ENCODE data around the gene CST3.
"Not testable (repeated sequence)": the region's sequence is repeated elsewhere in the genome, so short reads cannot be mapped to it uniquely, and the experiment has no call there.

The CST3 gene

GRCh38 chr20:23637282-23638221 is at the start of gene CST3:
Gene CST3, minus strand, starts transcription at chr20:23637955. Its CDS starts 93 bp downstream, at chr20:23637862.
- Histone ChIP-seq H3K27ac (ENCODE audit: low read length) (no peak within 1 kb of the TSS), H3K36me3 (ENCODE audit: control insufficient read depth, insufficient read depth, low read length) (no peaks in the 10 kb centered on the region; the same call in 1 of the 2 replicates), H3K4me3 (ENCODE audit: low read length) (peak within 1 kb of the TSS; percentile 72), H3K27me3 (ENCODE audit: control insufficient read depth, insufficient read depth, low read length) (no peaks in the 10 kb centered on the region), H3K4me1 (ENCODE audit: control insufficient read depth, insufficient read depth, low read length) (peaks cover 2% of the 10 kb centered on the region; the same call in 1 of the 2 replicates), H3K9me3 (ENCODE audit: control insufficient read depth, insufficient read depth, low read length) (no peaks in the 10 kb centered on the region)
- no CpG with 5 or more reads among the region's 92 CpGs for WGBS (ENCODE audit: insufficient coverage, insufficient read length)
- DNase-seq (ENCODE audit: low read depth, low spot score): no peak

GRCh38 chr20:23686046-23686750 is 48.4 kb upstream of the CST3 start:
- no peak for DNase-seq (ENCODE audit: low read depth, low spot score)
- no peaks in the 10 kb centered on the region for H3K27me3 ChIP-seq (ENCODE audit: control insufficient read depth, insufficient read depth, low read length)
- H3K27ac ChIP-seq (ENCODE audit: low read length): no peak overlapping the region
- no peaks in the 10 kb centered on the region for H3K9me3 ChIP-seq (ENCODE audit: control insufficient read depth, insufficient read depth, low read length)
- H3K4me1 ChIP-seq (ENCODE audit: control insufficient read depth, insufficient read depth, low read length): no peaks in the 10 kb centered on the region
- WGBS (ENCODE audit: insufficient coverage, insufficient read length): no CpG with 5 or more reads among the region's 4 CpGs
- no peaks in the 10 kb centered on the region for H3K36me3 ChIP-seq (ENCODE audit: control insufficient read depth, insufficient read depth, low read length)
- no peak overlapping the region for H3K4me3 ChIP-seq (ENCODE audit: low read length)

- not testable (repeated sequence) for H3K4me3 ChIP-seq (ENCODE audit: low read length); H3K36me3 ChIP-seq (ENCODE audit: control insufficient read depth, insufficient read depth, low read length); H3K4me1 ChIP-seq (ENCODE audit: control insufficient read depth, insufficient read depth, low read length); H3K9me3 ChIP-seq (ENCODE audit: control insufficient read depth, insufficient read depth, low read length); H3K27ac ChIP-seq (ENCODE audit: low read length); DNase-seq (ENCODE audit: low read depth, low spot score); H3K27me3 ChIP-seq (ENCODE audit: control insufficient read depth, insufficient read depth, low read length)
- no CpG with 5 or more reads among the region's 4 CpGs for WGBS (ENCODE audit: insufficient coverage, insufficient read length)
These were observed 47.8 kb upstream of the CST3 start for GRCh38 chr20:23685529-23685896.

GRCh38 chr20:23684261-23684660 is 46.5 kb upstream of the CST3 start:
- no peaks in the 10 kb centered on the region for H3K4me1 ChIP-seq (ENCODE audit: control insufficient read depth, insufficient read depth, low read length)
- no peaks in the 10 kb centered on the region for H3K9me3 ChIP-seq (ENCODE audit: control insufficient read depth, insufficient read depth, low read length)
- no CpG with 5 or more reads among the region's 6 CpGs for WGBS (ENCODE audit: insufficient coverage, insufficient read length)
- no peaks in the 10 kb centered on the region for H3K27me3 ChIP-seq (ENCODE audit: control insufficient read depth, insufficient read depth, low read length)
- no peaks in the 10 kb centered on the region for H3K36me3 ChIP-seq (ENCODE audit: control insufficient read depth, insufficient read depth, low read length)
- H3K4me3 ChIP-seq (ENCODE audit: low read length): no peak overlapping the region
- DNase-seq (ENCODE audit: low read depth, low spot score): no peak
- H3K27ac ChIP-seq (ENCODE audit: low read length): no peak overlapping the region

GRCh38 chr20:23683807-23684206 is 46.1 kb upstream of the CST3 start:
- H3K4me1 ChIP-seq (ENCODE audit: control insufficient read depth, insufficient read depth, low read length): no peaks in the 10 kb centered on the region
- no peaks in the 10 kb centered on the region for H3K9me3 ChIP-seq (ENCODE audit: control insufficient read depth, insufficient read depth, low read length)
- no peak overlapping the region for H3K27ac ChIP-seq (ENCODE audit: low read length)
- no peaks in the 10 kb centered on the region for H3K36me3 ChIP-seq (ENCODE audit: control insufficient read depth, insufficient read depth, low read length)
- no peak for DNase-seq (ENCODE audit: low read depth, low spot score)
- H3K27me3 ChIP-seq (ENCODE audit: control insufficient read depth, insufficient read depth, low read length): no peaks in the 10 kb centered on the region
- H3K4me3 ChIP-seq (ENCODE audit: low read length): no peak overlapping the region
- WGBS (ENCODE audit: insufficient coverage, insufficient read length): no CpG with 5 or more reads among the region's 2 CpGs

GRCh38 chr20:23683281-23683680 is 45.5 kb upstream of the CST3 start:
- no peaks in the 10 kb centered on the region for H3K9me3 ChIP-seq (ENCODE audit: control insufficient read depth, insufficient read depth, low read length)
- H3K36me3 ChIP-seq (ENCODE audit: control insufficient read depth, insufficient read depth, low read length): no peaks in the 10 kb centered on the region
- H3K27me3 ChIP-seq (ENCODE audit: control insufficient read depth, insufficient read depth, low read length): no peaks in the 10 kb centered on the region
- no CpG with 5 or more reads among the region's 2 CpGs for WGBS (ENCODE audit: insufficient coverage, insufficient read length)
- DNase-seq (ENCODE audit: low read depth, low spot score): no peak
- H3K27ac ChIP-seq (ENCODE audit: low read length): no peak overlapping the region
- no peaks in the 10 kb centered on the region for H3K4me1 ChIP-seq (ENCODE audit: control insufficient read depth, insufficient read depth, low read length)
- H3K4me3 ChIP-seq (ENCODE audit: low read length): no peak overlapping the region

- Histone ChIP-seq H3K4me3 (ENCODE audit: low read length) (no peak overlapping the region), H3K36me3 (ENCODE audit: control insufficient read depth, insufficient read depth, low read length) (no peaks in the 10 kb centered on the region), H3K4me1 (ENCODE audit: control insufficient read depth, insufficient read depth, low read length) (no peaks in the 10 kb centered on the region), H3K27ac (ENCODE audit: low read length) (no peak overlapping the region), H3K9me3 (ENCODE audit: control insufficient read depth, insufficient read depth, low read length) (no peaks in the 10 kb centered on the region), H3K27me3 (ENCODE audit: control insufficient read depth, insufficient read depth, low read length) (no peaks in the 10 kb centered on the region)
- DNase-seq (ENCODE audit: low read depth, low spot score): no peak
These were observed 42.4 kb upstream of the CST3 start for GRCh38 chr20:23680146-23680545.

- H3K4me3 ChIP-seq (ENCODE audit: low read length): no peak overlapping the region
- no peak for DNase-seq (ENCODE audit: low read depth, low spot score)
- no peaks in the 10 kb centered on the region for H3K27me3 ChIP-seq (ENCODE audit: control insufficient read depth, insufficient read depth, low read length)
- H3K27ac ChIP-seq (ENCODE audit: low read length): no peak overlapping the region
- H3K4me1 ChIP-seq (ENCODE audit: control insufficient read depth, insufficient read depth, low read length): no peaks in the 10 kb centered on the region
- no peaks in the 10 kb centered on the region for H3K9me3 ChIP-seq (ENCODE audit: control insufficient read depth, insufficient read depth, low read length)
- H3K36me3 ChIP-seq (ENCODE audit: control insufficient read depth, insufficient read depth, low read length): no peaks in the 10 kb centered on the region
- no CpG with 5 or more reads among the region's 7 CpGs for WGBS (ENCODE audit: insufficient coverage, insufficient read length)
These were observed 41.7 kb upstream of the CST3 start for GRCh38 chr20:23679133-23680092.

- Histone ChIP-seq H3K4me1 (ENCODE audit: control insufficient read depth, insufficient read depth, low read length) (no peaks in the 10 kb centered on the region), H3K4me3 (ENCODE audit: low read length) (no peak overlapping the region), H3K9me3 (ENCODE audit: control insufficient read depth, insufficient read depth, low read length) (no peaks in the 10 kb centered on the region), H3K27me3 (ENCODE audit: control insufficient read depth, insufficient read depth, low read length) (no peaks in the 10 kb centered on the region), H3K27ac (ENCODE audit: low read length) (no peak overlapping the region), H3K36me3 (ENCODE audit: control insufficient read depth, insufficient read depth, low read length) (no peaks in the 10 kb centered on the region)
- no peak for DNase-seq (ENCODE audit: low read depth, low spot score)
- WGBS (ENCODE audit: insufficient coverage, insufficient read length): no CpG with 5 or more reads among the region's 1 CpG
These were observed 35.5 kb upstream of the CST3 start for GRCh38 chr20:23673209-23673608.

- Histone ChIP-seq H3K27me3 (ENCODE audit: control insufficient read depth, insufficient read depth, low read length) (no peaks in the 10 kb centered on the region), H3K36me3 (ENCODE audit: control insufficient read depth, insufficient read depth, low read length) (no peaks in the 10 kb centered on the region), H3K27ac (ENCODE audit: low read length) (no peak overlapping the region), H3K4me3 (ENCODE audit: low read length) (no peak overlapping the region), H3K9me3 (ENCODE audit: control insufficient read depth, insufficient read depth, low read length) (no peaks in the 10 kb centered on the region), H3K4me1 (ENCODE audit: control insufficient read depth, insufficient read depth, low read length) (no peaks in the 10 kb centered on the region)
- WGBS (ENCODE audit: insufficient coverage, insufficient read length): no CpG with 5 or more reads among the region's 1 CpG
- DNase-seq (ENCODE audit: low read depth, low spot score): no peak
These were observed 34.4 kb upstream of the CST3 start for GRCh38 chr20:23672158-23672557.
